Body of pancreas (tissue), 4 donors: Measurements from ENCODE around the gene SFXN1.

Source experiments
- POLR2A ChIP-seq, 3 donors: fragments of 450-650 bp; IDR thresholded peaks; one replicate each; pipeline ENCODE4 v1.6.1; 2016; ENCODE audit warnings: antibody characterized with exemption in 3 of 3, mild to moderate bottlenecking in 2 of 3
- TF ChIP-seq, protein P1 (sequence below), 7 experiments: fragments of 450-650 bp in 4 of 7; fragments of 200-600 bp in 3 of 7; sonication (generic) in 3 of 7; IDR thresholded peaks; one replicate each; pipeline ENCODE4 v1.5.1; 2016 to 2019; ENCODE audit warnings: antibody characterized with exemption in 7 of 7

DNA sequence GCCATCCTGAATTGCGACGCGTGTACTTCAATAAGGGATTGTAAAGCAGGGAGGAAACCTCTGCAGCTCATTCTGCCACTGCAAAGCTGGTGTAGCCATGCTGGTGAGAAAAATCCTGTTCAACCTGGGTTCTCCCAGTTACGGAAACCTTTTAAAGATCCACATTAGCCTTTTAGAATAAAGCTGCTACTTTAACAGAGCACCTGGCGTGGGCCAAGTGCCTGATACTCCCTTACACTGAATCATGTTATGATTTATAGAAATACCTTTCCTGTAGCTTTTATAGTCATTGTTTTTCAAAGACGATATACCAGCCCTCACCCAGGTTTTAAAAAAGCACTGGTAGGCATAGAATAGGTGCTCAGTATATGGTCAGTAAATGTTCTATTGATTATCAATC, 48.3 kb downstream of the SFXN1 start:
- TF ChIP-seq POLR2A (IDR thresholded peaks at IDR 0.05), result no peak
- TF ChIP-seq, protein P1, sequence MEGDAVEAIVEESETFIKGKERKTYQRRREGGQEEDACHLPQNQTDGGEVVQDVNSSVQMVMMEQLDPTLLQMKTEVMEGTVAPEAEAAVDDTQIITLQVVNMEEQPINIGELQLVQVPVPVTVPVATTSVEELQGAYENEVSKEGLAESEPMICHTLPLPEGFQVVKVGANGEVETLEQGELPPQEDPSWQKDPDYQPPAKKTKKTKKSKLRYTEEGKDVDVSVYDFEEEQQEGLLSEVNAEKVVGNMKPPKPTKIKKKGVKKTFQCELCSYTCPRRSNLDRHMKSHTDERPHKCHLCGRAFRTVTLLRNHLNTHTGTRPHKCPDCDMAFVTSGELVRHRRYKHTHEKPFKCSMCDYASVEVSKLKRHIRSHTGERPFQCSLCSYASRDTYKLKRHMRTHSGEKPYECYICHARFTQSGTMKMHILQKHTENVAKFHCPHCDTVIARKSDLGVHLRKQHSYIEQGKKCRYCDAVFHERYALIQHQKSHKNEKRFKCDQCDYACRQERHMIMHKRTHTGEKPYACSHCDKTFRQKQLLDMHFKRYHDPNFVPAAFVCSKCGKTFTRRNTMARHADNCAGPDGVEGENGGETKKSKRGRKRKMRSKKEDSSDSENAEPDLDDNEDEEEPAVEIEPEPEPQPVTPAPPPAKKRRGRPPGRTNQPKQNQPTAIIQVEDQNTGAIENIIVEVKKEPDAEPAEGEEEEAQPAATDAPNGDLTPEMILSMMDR (IDR thresholded peaks at IDR 0.05), result no peak
